ENCODE results near the gene ANKRD34A.

- TF ChIP-seq EP300 (IDR thresholded peaks at IDR 0.05) (no peak), CTCF (IDR thresholded peaks at IDR 0.05) (no peak), POLR2A (IDR thresholded peaks at IDR 0.05) (no peak)
Measured at GRCh38 chr1:145916745-145917144, 47.6 kb downstream of the ANKRD34A start.

All from tibial nerve (tissue), 4 donors.